ENCODE measurements around the gene S100A10.

Gene S100A10

GRCh38 chr1:151988405-151988923, 5.2 kb downstream of the S100A10 start:
- no peak for DNase-seq (ENCODE audit: low read depth in 1 of 2, low spot score in 1 of 2)

- DNase-seq (ENCODE audit: low read depth in 1 of 2, low spot score in 1 of 2): no peak
Measured at GRCh38 chr1:151986501-151987190, 7.0 kb downstream of the S100A10 start.

GRCh38 chr1:151985768-151986167, 7.9 kb downstream of the S100A10 start:
- no peak for DNase-seq (ENCODE audit: low read depth in 1 of 2, low spot score in 1 of 2)

GRCh38 chr1:151985270-151985669, 8.4 kb downstream of the S100A10 start:
- no peak for DNase-seq (ENCODE audit: low read depth in 1 of 2, low spot score in 1 of 2)

- no peak for DNase-seq (ENCODE audit: low read depth in 1 of 2, low spot score in 1 of 2)
Measured at GRCh38 chr1:151984313-151984956, 9.2 kb downstream of the S100A10 start.

- no peak for DNase-seq (ENCODE audit: low read depth in 1 of 2, low spot score in 1 of 2)
Measured at GRCh38 chr1:151982300-151983005, 11.2 kb downstream of the S100A10 start.

- DNase-seq (ENCODE audit: low read depth in 1 of 2, low spot score in 1 of 2): no peak
Measured at GRCh38 chr1:151981178-151981525, 12.5 kb downstream of the S100A10 start.

GRCh38 chr1:151980287-151981177, 13.1 kb downstream of the S100A10 start:
- DNase-seq (ENCODE audit: low read depth in 1 of 2, low spot score in 1 of 2): no peak

- DNase-seq (ENCODE audit: low read depth in 1 of 2, low spot score in 1 of 2): no peak
Measured at GRCh38 chr1:151978922-151979321, 14.7 kb downstream of the S100A10 start.

GRCh38 chr1:151977662-151978230, 15.9 kb downstream of the S100A10 start:
- DNase-seq (ENCODE audit: low read depth in 1 of 2, low spot score in 1 of 2): no peak

GRCh38 chr1:151976858-151977257, 16.8 kb downstream of the S100A10 start:
- no peak for DNase-seq (ENCODE audit: low read depth in 1 of 2, low spot score in 1 of 2)

- no peak for DNase-seq (ENCODE audit: low read depth in 1 of 2, low spot score in 1 of 2)
Measured at GRCh38 chr1:151976015-151976343, 17.7 kb downstream of the S100A10 start.

GRCh38 chr1:151975311-151976014, 18.2 kb downstream of the S100A10 start:
- no peak for DNase-seq (ENCODE audit: low read depth in 1 of 2, low spot score in 1 of 2)

- no peak for DNase-seq (ENCODE audit: low read depth in 1 of 2, low spot score in 1 of 2)
Measured at GRCh38 chr1:151972542-151973248, 21.0 kb downstream of the S100A10 start.

- no peak for DNase-seq (ENCODE audit: low read depth in 1 of 2, low spot score in 1 of 2)
Measured at GRCh38 chr1:151970626-151971025, 23.0 kb downstream of the S100A10 start.

- no peak for DNase-seq (ENCODE audit: low read depth in 1 of 2, low spot score in 1 of 2)
Measured at GRCh38 chr1:151970128-151970527, 23.5 kb downstream of the S100A10 start.

GRCh38 chr1:151968791-151969399, 24.8 kb downstream of the S100A10 start:
- no peak for DNase-seq (ENCODE audit: low read depth in 1 of 2, low spot score in 1 of 2)

GRCh38 chr1:151968058-151968457, 25.6 kb downstream of the S100A10 start:
- DNase-seq (ENCODE audit: low read depth in 1 of 2, low spot score in 1 of 2): peak in 1 of 2 donors; percentile 22

- no peak for DNase-seq (ENCODE audit: low read depth in 1 of 2, low spot score in 1 of 2)
Measured at GRCh38 chr1:151967091-151967490, 26.6 kb downstream of the S100A10 start.
